Mammary epithelial cell (primary cell): ENCODE results near the gene LRMDA.

Experiments
- CTCF ChIP-seq, 2 donors: IDR thresholded peaks in 1 of 2; conservative IDR thresholded peaks in 1 of 2; 2 replicates each; pipeline ENCODE4 v1.5.1; 2011 to 2012; ENCODE audit warnings: inconsistent platforms in 2 of 2, low read length in 2 of 2, mild to moderate bottlenecking in 2 of 2, control low read depth in 1 of 2, low read depth in 1 of 2; ENCODE audit not compliant: insufficient read depth in 1 of 2; ENCODE audit errors: extremely low read depth in 1 of 2
- EZH2 ChIP-seq: IDR thresholded peaks from 2 replicates; pipeline ENCODE4 v1.6.1; 2012; ENCODE audit warnings: low read length, inconsistent platforms, borderline replicate concordance

GRCh38 chr10:76408646-76409045 is 977.2 kb downstream of the LRMDA start:
- no peak for TF ChIP-seq EZH2
- TF ChIP-seq CTCF (conservative IDR thresholded peaks at IDR 0.05 in 1 of 2, IDR thresholded peaks at IDR 0.05 in 1 of 2; ENCODE audit: extremely low read depth in 1 of 2, insufficient read depth in 1 of 2, low read depth in 1 of 2, low read length in 2 of 2), result no peak
